GM23338 (cell line): ENCODE results near the gene PLCD3. TPM values are rescaled to one million over a fixed set of nuclear protein-coding genes. Genes with fewer than 3 reads are reported as not detected.

Experiments
- ATAC-seq: fragments of 200-7000 bp; cut with Tn5 transposase; 3 replicates; pipeline ENCODE4 v1.9.1; 2020
- DNase-seq: peaks from one replicate; pipeline ENCODE4 v3.0.0-alpha.2; 2015; ENCODE audit warnings: low spot score
- H2AFZ ChIP-seq: fragments of 200-600 bp; sonication (generic); 2 replicates; pipeline ENCODE4 v1.8.0; 2016; ENCODE audit warnings: antibody characterized with exemption, mild to moderate bottlenecking, moderate library complexity
- H3F3A ChIP-seq: fragments of 200-600 bp; sonication (generic); replicated peaks from 2 replicates; pipeline ENCODE4 v1.8.0; 2017; ENCODE audit warnings: antibody characterized with exemption, mixed run types, low read depth
- H3K27ac ChIP-seq: fragments of 200-600 bp; sonication (generic); 2 replicates; pipeline ENCODE4 v1.6.1; 2016; ENCODE audit warnings: low read depth
- H3K27me3 ChIP-seq: fragments of 200-600 bp; sonication (generic); 2 replicates; pipeline ENCODE4 v1.8.0; 2016; ENCODE audit warnings: mild to moderate bottlenecking, mixed run types, moderate library complexity; ENCODE audit not compliant: insufficient read depth
- H3K36me3 ChIP-seq: fragments of 200-600 bp; sonication (generic); 2 replicates; pipeline ENCODE4 v1.8.0; 2016; ENCODE audit warnings: mild to moderate bottlenecking; ENCODE audit not compliant: insufficient read depth
- H3K4me1 ChIP-seq: fragments of 200-600 bp; sonication (generic); 2 replicates; pipeline ENCODE4 v1.8.0; 2016; ENCODE audit warnings: mild to moderate bottlenecking, moderate library complexity; ENCODE audit not compliant: insufficient read depth
- H3K4me2 ChIP-seq: fragments of 200-600 bp; sonication (generic); 2 replicates; pipeline ENCODE4 v1.7.1; 2017; ENCODE audit warnings: mixed run types
- H3K4me3 ChIP-seq: fragments of 200-600 bp; sonication (generic); 2 replicates; pipeline ENCODE4 v1.6.1; 2016; ENCODE audit warnings: mixed run types
- H3K79me2 ChIP-seq: fragments of 200-600 bp; sonication (generic); replicated peaks from 2 replicates; pipeline ENCODE4 v1.8.0; 2017; ENCODE audit warnings: mild to moderate bottlenecking; ENCODE audit not compliant: insufficient read depth
- H3K9me2 ChIP-seq: fragments of 200-600 bp; sonication (generic); 2 replicates; pipeline ENCODE4 v1.8.0; 2017; ENCODE audit not compliant: insufficient read depth
- H4K20me1 ChIP-seq: fragments of 200-600 bp; sonication (generic); replicated peaks from 2 replicates; pipeline ENCODE4 v1.8.0; 2017; ENCODE audit warnings: mild to moderate bottlenecking; ENCODE audit not compliant: insufficient read depth
- H3K27ac Mint-ChIP-seq: 2 replicates; pipeline ENCODE4 v1.8.0; 2020; ENCODE audit warnings: inconsistent platforms, mild to moderate bottlenecking, moderate library complexity, mixed read lengths
- H3K27me3 Mint-ChIP-seq: 3 replicates; pipeline ENCODE4 v1.8.0; 2022; ENCODE audit warnings: low read depth, mild to moderate bottlenecking, moderate library complexity, mixed read lengths, inconsistent platforms; ENCODE audit not compliant: insufficient read depth, poor library complexity
- H3K36me3 Mint-ChIP-seq: 3 replicates; pipeline ENCODE4 v1.8.0; 2021; ENCODE audit warnings: low read depth, mild to moderate bottlenecking, inconsistent platforms, moderate library complexity, mixed read lengths
- H3K4me1 Mint-ChIP-seq: 3 replicates; pipeline ENCODE4 v1.8.0; 2020; ENCODE audit warnings: mild to moderate bottlenecking, inconsistent platforms, mixed read lengths
- H3K4me3 Mint-ChIP-seq: 3 replicates; pipeline ENCODE4 v1.8.0; 2021; ENCODE audit warnings: moderate library complexity, mild to moderate bottlenecking, inconsistent platforms, mixed read lengths
- H3K9me3 Mint-ChIP-seq: 3 replicates; pipeline ENCODE4 v1.8.0; 2020; ENCODE audit warnings: moderate library complexity, mild to moderate bottlenecking, inconsistent platforms, mixed read lengths
- CREB1 ChIP-seq: fragments of 250-450 bp; sonication (Bioruptor Pico); IDR thresholded peaks from 2 replicates; pipeline ENCODE4 v1.5.0; 2020; ENCODE audit warnings: low read depth, mild to moderate bottlenecking, moderate library complexity
- ETS1 ChIP-seq: IDR thresholded peaks from 2 replicates; pipeline ENCODE4 v1.6.1; 2016; ENCODE audit warnings: antibody characterized with exemption
- EZH2 ChIP-seq: fragments of 200-600 bp; sonication (generic); IDR thresholded peaks from one replicate; pipeline ENCODE4 v1.8.0; 2017; ENCODE audit warnings: antibody characterized with exemption, mild to moderate bottlenecking, low read depth; ENCODE audit not compliant: unreplicated experiment
- JUNB ChIP-seq: IDR thresholded peaks from one replicate; pipeline ENCODE4 v1.6.1; 2016; ENCODE audit warnings: antibody characterized with exemption; ENCODE audit not compliant: unreplicated experiment
- POLR2AphosphoS5 ChIP-seq: IDR thresholded peaks from 2 replicates; pipeline ENCODE4 v1.6.1; 2016; ENCODE audit warnings: antibody characterized with exemption, low read depth
- ZNF331 ChIP-seq: fragments of 250-450 bp; sonication (Bioruptor Pico); IDR thresholded peaks from 2 replicates; pipeline ENCODE4 v1.5.0; 2020; ENCODE audit warnings: low read depth, mild to moderate bottlenecking, moderate library complexity
- polyA plus RNA-seq: library from polyadenylated mRNA; unstranded; fragments of >200 nt; fragmentation: Nextera tagmentation; extraction: Ambion mirVana; gene quantifications from 2 replicates; pipeline ENCODE4 v1.2.1, GENCODE V29; 2016
- total RNA-seq: library from RNA; depleted of rRNA; stranded (reverse); fragments of >200 nt; shearing (Covaris generic); gene quantifications from 2 replicates; pipeline ENCODE4 v1.2.3, GENCODE V29; 2014
- TF ChIP-seq, protein P1 (sequence below), 2 experiments: fragments of 200-600 bp in 1 of 2; sonication (generic) in 1 of 2; conservative IDR thresholded peaks; 2 replicates each; pipeline versions ENCODE4 v1.5.1 to v1.6.1; 2016 to 2017; ENCODE audit warnings: antibody characterized with exemption in 2 of 2, low read depth in 2 of 2, mild to moderate bottlenecking in 2 of 2, moderate library complexity in 1 of 2

PLCD3 gene
- total and polyA plus RNA-seq, 2 experiments from 2014 or later, result 3.0 to 32.1 TPM

GRCh38 chr17:45161288-45162024, 29.1 kb upstream of the PLCD3 start, which contains the start of gene HEXIM2:
HEXIM2 (plus strand) TSS chr17:45161875; CDS start chr17:45162794, 919 bp downstream.
- peaks cover 7% of the 10 kb centered on the region for H3K4me1 ChIP-seq
- no peaks in the 10 kb centered on the region for H3K9me2 ChIP-seq
- H3K36me3 ChIP-seq, result no peaks in the 10 kb centered on the region
- no peaks in the 10 kb centered on the region for H4K20me1 ChIP-seq
- H3K4me3 ChIP-seq, result peak within 1 kb of the TSS; percentile 86
- peaks cover 10% of the 10 kb centered on the region for H3K27me3 Mint-ChIP-seq
- TF ChIP-seq ETS1 (peak; percentile 94), CREB1 (CRISPR knock-in tag) (peak; percentile 87; the same call in 1 of the 2 replicates), EZH2 (no peak), POLR2AphosphoS5 (peak; percentile 80)
- H3K79me2 ChIP-seq, result peaks cover 13% of the 10 kb centered on the region
- H3K4me2 ChIP-seq, result peak within 1 kb of the TSS; percentile 95
- DNase-seq, result peak; percentile 100
- H3K27ac ChIP-seq, result peak within 1 kb of the TSS; percentile 89
- H2AFZ ChIP-seq, result no peak within 1 kb of the TSS
- peaks cover 26% of the 10 kb centered on the region for H3K4me1 Mint-ChIP-seq
- H3K27me3 ChIP-seq, result no peaks in the 10 kb centered on the region
- ATAC-seq, result peak; percentile 87
- H3K4me3 Mint-ChIP-seq, result peak within 1 kb of the TSS; percentile 95
- peaks cover 14% of the 10 kb centered on the region for H3K36me3 Mint-ChIP-seq
- peaks cover 9% of the 10 kb centered on the region; the same call in 1 of the 2 replicates for H3F3A ChIP-seq
- H3K9me3 Mint-ChIP-seq, result no peaks in the 10 kb centered on the region
- peak within 1 kb of the TSS; percentile 98 for H3K27ac Mint-ChIP-seq

DNA sequence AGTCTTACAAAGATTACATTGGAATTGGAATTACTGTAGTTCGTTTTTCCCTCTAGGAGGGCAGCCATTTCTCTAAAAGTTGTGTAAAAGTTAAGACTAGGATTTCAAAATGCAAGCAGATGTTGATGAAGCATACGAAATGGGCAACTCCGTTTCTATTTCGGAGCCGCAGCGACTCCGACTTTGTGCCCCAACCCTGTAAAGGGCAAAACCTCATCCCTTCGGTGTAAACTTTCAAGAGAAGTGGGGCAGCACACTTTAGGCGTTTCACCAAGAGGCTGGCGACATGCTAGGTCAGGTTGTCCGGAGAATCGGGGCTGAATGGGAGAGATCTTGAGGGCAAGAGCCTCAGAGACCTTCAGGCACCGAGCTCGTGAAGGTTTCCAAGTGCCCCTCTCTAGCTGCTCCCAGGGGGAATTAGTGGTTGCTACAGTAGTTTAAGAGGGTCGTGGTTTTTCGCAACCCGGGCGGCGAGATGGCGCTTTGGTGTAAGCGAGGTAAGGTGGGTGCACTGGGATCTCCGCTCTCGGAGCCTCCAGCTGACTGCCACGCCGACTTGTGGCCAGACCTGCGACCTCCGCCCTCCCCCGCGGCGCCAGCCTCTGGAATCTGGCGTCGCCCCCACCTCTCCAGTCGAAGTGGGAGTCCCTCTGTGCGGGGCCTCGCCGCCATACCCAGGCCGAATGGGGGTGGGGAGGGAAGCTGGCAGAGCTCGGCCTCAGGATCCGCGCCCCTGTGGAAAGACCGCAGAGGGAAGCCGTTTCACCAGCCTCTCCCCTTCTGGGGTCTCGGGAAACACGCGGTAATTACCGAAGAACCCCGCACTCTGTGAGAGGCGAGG, 28.4 kb upstream of the PLCD3 start:
- Histone ChIP-seq H3K4me1 (peaks cover 7% of the 10 kb centered on the region), H3K27me3 (no peaks in the 10 kb centered on the region), H3K4me2 (peak overlapping the region; percentile 95), H3K36me3 (no peaks in the 10 kb centered on the region), H3K79me2 (peaks cover 13% of the 10 kb centered on the region), H2AFZ (no peak overlapping the region), H3F3A (peaks cover 9% of the 10 kb centered on the region), H3K27ac (peak overlapping the region; percentile 89), H3K4me3 (peak overlapping the region; percentile 86), H4K20me1 (no peaks in the 10 kb centered on the region), H3K9me2 (no peaks in the 10 kb centered on the region)
- peak; percentile 95 for DNase-seq
- H3K36me3 Mint-ChIP-seq, result peaks cover 12% of the 10 kb centered on the region
- H3K4me1 Mint-ChIP-seq, result peaks cover 26% of the 10 kb centered on the region
- no peaks in the 10 kb centered on the region for H3K9me3 Mint-ChIP-seq
- ATAC-seq, result peak; percentile 78
- TF ChIP-seq, protein P1, sequence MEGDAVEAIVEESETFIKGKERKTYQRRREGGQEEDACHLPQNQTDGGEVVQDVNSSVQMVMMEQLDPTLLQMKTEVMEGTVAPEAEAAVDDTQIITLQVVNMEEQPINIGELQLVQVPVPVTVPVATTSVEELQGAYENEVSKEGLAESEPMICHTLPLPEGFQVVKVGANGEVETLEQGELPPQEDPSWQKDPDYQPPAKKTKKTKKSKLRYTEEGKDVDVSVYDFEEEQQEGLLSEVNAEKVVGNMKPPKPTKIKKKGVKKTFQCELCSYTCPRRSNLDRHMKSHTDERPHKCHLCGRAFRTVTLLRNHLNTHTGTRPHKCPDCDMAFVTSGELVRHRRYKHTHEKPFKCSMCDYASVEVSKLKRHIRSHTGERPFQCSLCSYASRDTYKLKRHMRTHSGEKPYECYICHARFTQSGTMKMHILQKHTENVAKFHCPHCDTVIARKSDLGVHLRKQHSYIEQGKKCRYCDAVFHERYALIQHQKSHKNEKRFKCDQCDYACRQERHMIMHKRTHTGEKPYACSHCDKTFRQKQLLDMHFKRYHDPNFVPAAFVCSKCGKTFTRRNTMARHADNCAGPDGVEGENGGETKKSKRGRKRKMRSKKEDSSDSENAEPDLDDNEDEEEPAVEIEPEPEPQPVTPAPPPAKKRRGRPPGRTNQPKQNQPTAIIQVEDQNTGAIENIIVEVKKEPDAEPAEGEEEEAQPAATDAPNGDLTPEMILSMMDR (conservative IDR thresholded peaks at IDR 0.05; ENCODE audit: low read depth in 2 of 2), result peak; percentile 31 to 56; a peak in 3 of 4 replicates
- TF ChIP-seq ZNF331 (CRISPR knock-in tag), result no peak
- TF ChIP-seq JUNB, result no peak
- peak; percentile 51; the same call in 1 of the 2 replicates for TF ChIP-seq POLR2AphosphoS5
- peak overlapping the region; percentile 98 for H3K27ac Mint-ChIP-seq
- peaks cover 10% of the 10 kb centered on the region for H3K27me3 Mint-ChIP-seq
- peak overlapping the region; percentile 95 for H3K4me3 Mint-ChIP-seq
